GM23248 (cell line): ENCODE measurements around the gene ZSWIM3. TPM values are rescaled to one million over a fixed set of nuclear protein-coding genes. Genes with fewer than 3 reads are reported as not detected.

ENCODE experiments used
- DNase-seq: peaks from one replicate; pipeline ENCODE4 v3.0.0-alpha.2; 2015
- H2AFZ ChIP-seq: fragments of 200-600 bp; sonication (generic); 2 replicates; pipeline ENCODE4 v1.6.1; 2016; ENCODE audit warnings: antibody characterized with exemption
- H3F3A ChIP-seq: fragments of 200-600 bp; sonication (generic); 2 replicates; pipeline ENCODE4 v1.6.1; 2016; ENCODE audit warnings: mild to moderate bottlenecking, antibody characterized with exemption, mixed run types; ENCODE audit not compliant: insufficient read depth
- H3K27ac ChIP-seq: fragments of 200-600 bp; sonication (generic); 2 replicates; pipeline ENCODE4 v1.5.1; 2016; ENCODE audit warnings: mild to moderate bottlenecking
- H3K27me3 ChIP-seq: fragments of 200-600 bp; sonication (generic); replicated peaks from 2 replicates; pipeline ENCODE4 v1.6.1; 2016; ENCODE audit warnings: mild to moderate bottlenecking; ENCODE audit not compliant: insufficient read depth
- H3K36me3 ChIP-seq: fragments of 200-600 bp; sonication (generic); 2 replicates; pipeline ENCODE4 v1.6.1; 2016; ENCODE audit warnings: low read depth, mild to moderate bottlenecking
- H3K4me1 ChIP-seq: fragments of 200-600 bp; sonication (generic); 2 replicates; pipeline ENCODE4 v1.6.1; 2016; ENCODE audit warnings: mild to moderate bottlenecking; ENCODE audit not compliant: insufficient read depth
- H3K4me2 ChIP-seq: fragments of 200-600 bp; sonication (generic); one replicate; pipeline ENCODE4 v1.6.1; 2016; ENCODE audit warnings: mild to moderate bottlenecking; ENCODE audit not compliant: unreplicated experiment
- H3K4me3 ChIP-seq: fragments of 200-600 bp; sonication (generic); 2 replicates; pipeline ENCODE4 v1.5.1; 2016; ENCODE audit warnings: mild to moderate bottlenecking
- H3K79me2 ChIP-seq: fragments of 200-600 bp; sonication (generic); 2 replicates; pipeline ENCODE4 v1.6.1; 2016; ENCODE audit warnings: mild to moderate bottlenecking; ENCODE audit not compliant: insufficient read depth
- H3K9ac ChIP-seq: fragments of 200-600 bp; sonication (generic); 2 replicates; pipeline ENCODE4 v1.6.1; 2016; ENCODE audit warnings: mild to moderate bottlenecking
- H3K9me2 ChIP-seq: fragments of 200-600 bp; sonication (generic); 2 replicates; pipeline ENCODE4 v1.6.1; 2016; ENCODE audit warnings: mixed run types, mild to moderate bottlenecking, moderate library complexity; ENCODE audit not compliant: insufficient read depth
- H3K9me3 ChIP-seq: fragments of 200-600 bp; sonication (generic); one replicate; pipeline ENCODE4 v1.6.1; 2017; ENCODE audit warnings: low read depth
- H4K20me1 ChIP-seq: fragments of 200-600 bp; sonication (generic); 2 replicates; pipeline ENCODE4 v1.6.0; 2016; ENCODE audit not compliant: insufficient read depth
- EZH2 ChIP-seq: fragments of 200-600 bp; sonication (generic); IDR thresholded peaks from 2 replicates; pipeline ENCODE4 v1.6.1; 2018; ENCODE audit warnings: antibody characterized with exemption, mild to moderate bottlenecking; ENCODE audit not compliant: insufficient read depth, poor library complexity, severe bottlenecking
- EZH2phosphoT487 ChIP-seq: fragments of 200-600 bp; sonication (generic); IDR thresholded peaks from 2 replicates; pipeline ENCODE4 v1.6.1; 2018; ENCODE audit warnings: antibody characterized with exemption, moderate library complexity, mild to moderate bottlenecking, low read depth; ENCODE audit not compliant: insufficient read depth
- WGBS, 2 experiments: methylation state at CpG; one replicate each; pipeline ENCODE4 v1.1.6; 2015 to 2017; ENCODE audit warnings: low lambda C conversion rate in 2 of 2, low coverage in 1 of 2; ENCODE audit errors: missing lambda C conversion rate in 2 of 2; 5-methylcytosine and 5-hydroxymethylcytosine counted together
- in situ Hi-C: fragments of 300-500 bp; cut with MboI; formaldehyde crosslinking; loops from 2 replicates; pipeline ENCODE4 v1.15.0; 2020
- polyA plus RNA-seq: library from polyadenylated mRNA; unstranded; fragments of >200 nt; fragmentation: Nextera tagmentation; extraction: Ambion mirVana; gene quantifications from 2 replicates; pipeline ENCODE4 v1.2.1, GENCODE V29; 2016
- total RNA-seq: library from RNA; depleted of rRNA; stranded (reverse); fragments of >200 nt; shearing (Covaris generic); gene quantifications from 2 replicates; pipeline ENCODE4 v1.2.3, GENCODE V29; 2014

Gene ZSWIM3
- total and polyA plus RNA-seq, 2 experiments from 2014 or later = 1.9 to 4.3 TPM

DNA sequence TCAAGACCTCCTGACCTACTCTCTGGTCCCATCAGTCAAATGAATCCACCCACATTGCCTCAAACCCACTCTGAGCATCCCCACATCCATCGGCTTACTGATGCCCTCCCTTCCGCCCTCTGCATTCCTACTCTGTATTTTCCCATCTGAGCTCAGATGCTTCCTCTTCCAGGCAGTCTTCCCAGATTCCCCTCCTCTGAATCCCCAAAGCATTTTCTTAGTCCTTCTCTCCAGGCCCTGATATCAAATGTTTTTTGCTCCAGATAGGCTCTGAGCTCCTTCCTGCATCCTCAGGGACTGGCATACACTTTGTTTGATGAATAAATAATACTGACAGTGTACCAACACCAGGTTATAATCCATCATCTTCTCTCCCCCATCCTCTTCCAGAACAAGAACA lies 50.7 kb downstream of the ZSWIM3 start:
- DNase-seq = no peak
- no peaks in the 10 kb centered on the region for H3K79me2 ChIP-seq
- 92 to 98% methylated on average over 2 of the region's 2 CpGs for WGBS, 2 experiments
- H3K4me1 ChIP-seq = peaks cover 24% of the 10 kb centered on the region
- peaks cover 11% of the 10 kb centered on the region; the same call in 1 of the 2 replicates for H3F3A ChIP-seq
- H3K27me3 ChIP-seq = no peaks in the 10 kb centered on the region
- no peak overlapping the region for H3K27ac ChIP-seq
- H3K4me2 ChIP-seq = no peak overlapping the region
- in situ Hi-C loops = no loop called here
- no peaks in the 10 kb centered on the region for H3K36me3 ChIP-seq
- no peak overlapping the region for H2AFZ ChIP-seq
- H4K20me1 ChIP-seq = no peaks in the 10 kb centered on the region
- no peak overlapping the region for H3K9ac ChIP-seq
- no peaks in the 10 kb centered on the region for H3K9me3 ChIP-seq
- TF ChIP-seq EZH2 (no peak), EZH2phosphoT487 (no peak)
- H3K4me3 ChIP-seq = no peak overlapping the region
- no peaks in the 10 kb centered on the region for H3K9me2 ChIP-seq

DNA sequence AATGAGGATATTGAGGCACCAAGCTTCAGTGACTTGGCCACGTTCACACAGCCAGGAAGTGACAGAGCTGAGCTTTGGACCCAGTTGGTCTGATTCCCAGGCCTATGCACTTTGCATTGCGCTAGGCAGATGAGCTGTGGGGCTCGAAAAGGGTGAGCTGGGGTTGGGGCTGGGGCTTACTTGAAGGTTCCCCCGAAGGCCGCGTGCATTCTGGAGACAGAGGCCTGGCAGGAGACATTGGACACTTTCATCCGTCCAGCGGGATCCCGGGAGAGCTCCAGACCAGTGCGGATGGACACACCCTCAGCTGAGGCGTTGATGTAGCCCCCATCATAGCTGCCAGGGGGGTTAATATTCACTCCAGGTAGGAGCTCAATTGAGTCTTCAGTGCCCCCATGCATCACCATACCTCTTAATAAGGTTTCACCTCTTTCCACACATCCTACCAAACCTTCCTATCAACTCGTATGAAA lies 52.0 kb downstream of the ZSWIM3 start:
- Histone ChIP-seq H3K4me1 (peaks cover 24% of the 10 kb centered on the region), H3K79me2 (no peaks in the 10 kb centered on the region), H3K27ac (no peak overlapping the region), H3K36me3 (no peaks in the 10 kb centered on the region), H3K27me3 (no peaks in the 10 kb centered on the region), H3K4me2 (no peak overlapping the region), H3K9me3 (no peaks in the 10 kb centered on the region), H2AFZ (no peak overlapping the region), H3K9ac (no peak overlapping the region), H3F3A (peaks cover 11% of the 10 kb centered on the region; the same call in 1 of the 2 replicates), H4K20me1 (no peaks in the 10 kb centered on the region), H3K9me2 (no peaks in the 10 kb centered on the region), H3K4me3 (no peak overlapping the region)
- in situ Hi-C loops = no loop called here
- TF ChIP-seq EZH2 = no peak
- no peak for TF ChIP-seq EZH2phosphoT487
- WGBS, 2 experiments = 83 to 91% methylated on average over 10 to 12 of the region's 12 CpGs
- DNase-seq = no peak

DNA sequence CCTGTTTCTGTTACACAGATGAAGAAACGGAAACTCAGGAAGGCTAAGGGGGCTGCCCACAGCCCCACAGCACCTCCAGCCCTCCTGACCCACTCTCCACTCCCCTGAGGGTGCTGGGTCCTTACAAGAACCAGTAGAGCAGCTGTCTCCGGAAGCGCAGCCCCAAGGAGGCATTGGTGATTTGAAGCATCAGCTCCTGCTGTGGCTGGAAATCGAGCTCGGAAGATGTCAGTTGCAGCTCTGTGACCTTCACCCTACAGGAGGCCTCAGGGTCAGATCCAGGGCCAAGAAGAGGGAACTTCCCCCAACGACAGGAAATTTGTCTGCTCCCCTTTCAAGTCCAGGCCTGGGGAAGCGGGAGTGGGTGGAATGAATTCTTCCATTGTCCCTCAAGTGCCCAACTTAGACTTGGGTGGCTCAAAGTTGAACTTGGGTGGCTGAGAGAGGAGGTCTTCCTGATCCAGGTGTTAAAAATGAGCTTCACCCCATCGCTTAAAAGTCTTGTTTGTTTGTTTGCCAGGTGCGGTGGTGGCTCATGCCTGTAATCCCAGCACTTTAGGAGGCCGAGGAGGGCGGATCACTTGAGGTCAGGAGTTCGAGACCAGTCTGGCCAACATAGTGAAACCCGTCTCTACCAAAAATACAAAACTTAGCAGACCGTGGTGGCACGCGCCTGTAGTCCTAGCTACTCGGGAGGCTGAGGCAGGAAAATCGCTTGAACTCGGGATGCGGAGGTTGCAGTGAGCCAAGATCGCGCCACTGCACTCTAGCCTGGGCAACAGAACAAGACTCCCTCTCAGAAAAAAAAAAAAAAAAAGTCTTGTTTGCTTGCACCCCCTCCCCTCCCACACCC lies 52.6 kb downstream of the ZSWIM3 start:
- peak overlapping the region; percentile 57 for H3K4me2 ChIP-seq
- H3K9ac ChIP-seq = no peak overlapping the region
- no peaks in the 10 kb centered on the region for H3K79me2 ChIP-seq
- no peak overlapping the region for H3K27ac ChIP-seq
- peak overlapping the region; percentile 64 for H2AFZ ChIP-seq
- in situ Hi-C loops = no loop called here
- H3K9me3 ChIP-seq = no peaks in the 10 kb centered on the region
- H3F3A ChIP-seq = peaks cover 11% of the 10 kb centered on the region; the same call in 1 of the 2 replicates
- peaks cover 23% of the 10 kb centered on the region for H3K4me1 ChIP-seq
- H3K27me3 ChIP-seq = no peaks in the 10 kb centered on the region
- no peaks in the 10 kb centered on the region for H3K36me3 ChIP-seq
- TF ChIP-seq EZH2 (no peak), EZH2phosphoT487 (no peak)
- no peak for DNase-seq
- H3K9me2 ChIP-seq = no peaks in the 10 kb centered on the region
- 78 to 79% methylated on average over 21 to 22 of the region's 22 CpGs for WGBS, 2 experiments
- peak overlapping the region; percentile 33; the same call in 1 of the 2 replicates for H3K4me3 ChIP-seq
- H4K20me1 ChIP-seq = no peaks in the 10 kb centered on the region

DNA sequence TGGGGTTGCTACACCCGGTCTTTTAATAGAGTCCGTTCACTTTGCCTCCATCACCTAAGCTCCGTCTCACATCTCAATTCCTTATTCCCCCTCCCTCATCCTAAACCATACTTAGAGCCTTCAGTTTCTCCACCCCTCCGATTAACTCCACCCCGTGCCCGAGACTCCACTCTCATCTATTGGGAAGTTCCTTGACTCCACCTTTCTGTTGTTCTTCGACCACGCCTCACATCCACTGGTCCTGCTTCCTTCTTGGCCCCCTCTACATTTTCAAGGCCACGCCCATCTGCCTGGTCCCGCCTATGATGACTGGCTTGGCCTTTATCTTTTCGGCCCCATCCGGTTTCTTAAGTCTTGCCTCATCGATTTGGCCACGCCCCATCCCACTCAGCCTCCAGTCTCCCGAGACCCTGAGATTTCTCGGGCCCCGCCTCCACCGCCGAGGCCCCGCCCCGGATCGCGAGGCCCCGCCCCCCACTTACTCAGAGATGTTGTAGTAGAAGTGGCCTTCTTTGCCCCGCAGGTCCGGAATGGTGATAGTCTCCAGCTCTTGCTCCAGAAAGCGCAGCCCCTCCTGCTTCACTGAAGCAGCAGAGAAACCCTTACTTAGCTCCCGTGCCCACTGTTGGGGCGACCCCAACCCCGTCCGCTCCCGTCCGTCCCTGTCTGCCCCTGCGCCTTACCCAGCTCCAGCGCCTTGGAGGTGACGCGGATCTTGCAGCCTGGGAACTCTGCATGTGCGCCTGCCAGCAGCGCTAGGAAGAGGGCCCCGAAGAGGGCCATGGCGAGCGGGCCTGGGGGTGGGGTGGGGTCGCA lies 53.5 kb downstream of the ZSWIM3 start:
- no peaks in the 10 kb centered on the region for H3K36me3 ChIP-seq
- H3K27ac ChIP-seq = peak overlapping the region; percentile 63
- H3K9me2 ChIP-seq = no peaks in the 10 kb centered on the region
- peak overlapping the region; percentile 69 for H3K9ac ChIP-seq
- in situ Hi-C loops = no loop called here
- no peak for TF ChIP-seq EZH2
- TF ChIP-seq EZH2phosphoT487 = no peak
- H4K20me1 ChIP-seq = no peaks in the 10 kb centered on the region
- H3K4me2 ChIP-seq = peak overlapping the region; percentile 80
- H3K4me1 ChIP-seq = peaks cover 15% of the 10 kb centered on the region
- peak; percentile 99 for DNase-seq
- 1 to 3% methylated on average over 31 to 43 of the region's 43 CpGs for WGBS, 2 experiments
- no peaks in the 10 kb centered on the region for H3K79me2 ChIP-seq
- peaks cover 6% of the 10 kb centered on the region; the same call in 1 of the 2 replicates for H3F3A ChIP-seq
- peak overlapping the region; percentile 89 for H2AFZ ChIP-seq
- H3K9me3 ChIP-seq = no peaks in the 10 kb centered on the region
- H3K27me3 ChIP-seq = no peaks in the 10 kb centered on the region
- peak overlapping the region; percentile 68 for H3K4me3 ChIP-seq
